ENCODE data around the gene TMEM9.

The TMEM9 gene

DNA sequence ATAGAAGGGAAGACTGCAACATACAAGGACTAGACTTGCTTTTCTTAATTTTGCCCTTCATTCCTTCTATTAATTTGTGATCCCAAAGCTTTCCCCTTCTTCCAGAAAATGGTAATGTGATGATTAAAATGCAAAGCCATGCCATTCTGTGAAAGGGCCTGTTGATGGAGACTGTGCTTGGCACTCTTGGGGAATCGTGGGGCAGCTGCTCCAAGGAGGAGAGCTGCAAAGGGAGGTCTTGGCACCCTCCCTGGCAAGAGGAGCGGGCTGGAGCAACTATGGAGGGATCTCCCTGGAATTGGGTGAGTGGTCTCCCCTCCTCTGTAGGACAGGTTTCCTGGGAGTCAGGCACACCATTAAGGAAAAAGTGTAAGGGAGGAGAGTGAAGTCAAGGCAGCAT lies 58.7 kb downstream of the TMEM9 start:
- TF ChIP-seq TAF1 (IDR thresholded peaks at IDR 0.05; ENCODE audit: low read depth): no peak
- no peak for TF ChIP-seq NFIC (IDR thresholded peaks at IDR 0.05)
- TF ChIP-seq RAD21 (IDR thresholded peaks at IDR 0.05; ENCODE audit: low read depth): no peak
- TF ChIP-seq, protein P1, sequence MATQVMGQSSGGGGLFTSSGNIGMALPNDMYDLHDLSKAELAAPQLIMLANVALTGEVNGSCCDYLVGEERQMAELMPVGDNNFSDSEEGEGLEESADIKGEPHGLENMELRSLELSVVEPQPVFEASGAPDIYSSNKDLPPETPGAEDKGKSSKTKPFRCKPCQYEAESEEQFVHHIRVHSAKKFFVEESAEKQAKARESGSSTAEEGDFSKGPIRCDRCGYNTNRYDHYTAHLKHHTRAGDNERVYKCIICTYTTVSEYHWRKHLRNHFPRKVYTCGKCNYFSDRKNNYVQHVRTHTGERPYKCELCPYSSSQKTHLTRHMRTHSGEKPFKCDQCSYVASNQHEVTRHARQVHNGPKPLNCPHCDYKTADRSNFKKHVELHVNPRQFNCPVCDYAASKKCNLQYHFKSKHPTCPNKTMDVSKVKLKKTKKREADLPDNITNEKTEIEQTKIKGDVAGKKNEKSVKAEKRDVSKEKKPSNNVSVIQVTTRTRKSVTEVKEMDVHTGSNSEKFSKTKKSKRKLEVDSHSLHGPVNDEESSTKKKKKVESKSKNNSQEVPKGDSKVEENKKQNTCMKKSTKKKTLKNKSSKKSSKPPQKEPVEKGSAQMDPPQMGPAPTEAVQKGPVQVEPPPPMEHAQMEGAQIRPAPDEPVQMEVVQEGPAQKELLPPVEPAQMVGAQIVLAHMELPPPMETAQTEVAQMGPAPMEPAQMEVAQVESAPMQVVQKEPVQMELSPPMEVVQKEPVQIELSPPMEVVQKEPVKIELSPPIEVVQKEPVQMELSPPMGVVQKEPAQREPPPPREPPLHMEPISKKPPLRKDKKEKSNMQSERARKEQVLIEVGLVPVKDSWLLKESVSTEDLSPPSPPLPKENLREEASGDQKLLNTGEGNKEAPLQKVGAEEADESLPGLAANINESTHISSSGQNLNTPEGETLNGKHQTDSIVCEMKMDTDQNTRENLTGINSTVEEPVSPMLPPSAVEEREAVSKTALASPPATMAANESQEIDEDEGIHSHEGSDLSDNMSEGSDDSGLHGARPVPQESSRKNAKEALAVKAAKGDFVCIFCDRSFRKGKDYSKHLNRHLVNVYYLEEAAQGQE (IDR thresholded peaks at IDR 0.05; ENCODE audit: low read depth): no peak
- no peak for TF ChIP-seq ZBTB7A (IDR thresholded peaks at IDR 0.05; ENCODE audit: low read depth)
- no peak for TF ChIP-seq EGR1 (IDR thresholded peaks at IDR 0.05)
- TF ChIP-seq EP300 (IDR thresholded peaks at IDR 0.05; ENCODE audit: borderline replicate concordance): no peak
- no peak for TF ChIP-seq CREB1 (IDR thresholded peaks at IDR 0.05; ENCODE audit: low read depth)
- TF ChIP-seq, protein P2, sequence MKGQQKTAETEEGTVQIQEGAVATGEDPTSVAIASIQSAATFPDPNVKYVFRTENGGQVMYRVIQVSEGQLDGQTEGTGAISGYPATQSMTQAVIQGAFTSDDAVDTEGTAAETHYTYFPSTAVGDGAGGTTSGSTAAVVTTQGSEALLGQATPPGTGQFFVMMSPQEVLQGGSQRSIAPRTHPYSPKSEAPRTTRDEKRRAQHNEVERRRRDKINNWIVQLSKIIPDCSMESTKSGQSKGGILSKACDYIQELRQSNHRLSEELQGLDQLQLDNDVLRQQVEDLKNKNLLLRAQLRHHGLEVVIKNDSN (IDR thresholded peaks at IDR 0.05): no peak
- TF ChIP-seq TCF12 (IDR thresholded peaks at IDR 0.05; ENCODE audit: low read depth): no peak
- no peak for TF ChIP-seq TEAD4 (IDR thresholded peaks at IDR 0.05)
- no peak for TF ChIP-seq YY1 (IDR thresholded peaks at IDR 0.05; ENCODE audit: low read depth)
- no peak for TF ChIP-seq FOXM1 (IDR thresholded peaks at IDR 0.05; ENCODE audit: borderline replicate concordance, low read depth)
- TF ChIP-seq CEBPB (IDR thresholded peaks at IDR 0.05): no peak
- TF ChIP-seq, protein P3, sequence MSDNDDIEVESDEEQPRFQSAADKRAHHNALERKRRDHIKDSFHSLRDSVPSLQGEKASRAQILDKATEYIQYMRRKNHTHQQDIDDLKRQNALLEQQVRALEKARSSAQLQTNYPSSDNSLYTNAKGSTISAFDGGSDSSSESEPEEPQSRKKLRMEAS (IDR thresholded peaks at IDR 0.05): no peak

DNA sequence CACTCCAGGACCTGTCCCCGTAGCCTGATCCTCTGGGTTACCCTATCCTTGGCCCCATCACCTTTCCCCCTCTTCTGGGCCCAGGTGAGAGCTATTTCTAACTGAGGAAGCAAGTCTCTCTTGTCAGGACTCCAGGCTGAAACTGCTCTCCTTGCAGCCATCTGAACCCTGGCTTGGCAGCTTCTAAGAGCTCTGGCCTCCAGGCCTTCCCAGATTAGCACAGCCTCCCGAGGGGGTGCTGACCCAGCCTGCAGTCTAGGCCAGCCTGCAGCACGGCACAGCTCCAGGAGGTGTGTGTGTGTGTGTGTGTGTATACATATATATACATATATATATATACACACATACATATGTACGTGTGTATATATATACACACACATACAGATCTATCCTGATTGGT lies 59.4 kb downstream of the TMEM9 start:
- TF ChIP-seq, protein P3 (IDR thresholded peaks at IDR 0.05): no peak
- TF ChIP-seq RAD21 (IDR thresholded peaks at IDR 0.05; ENCODE audit: low read depth) (no peak), ZBTB7A (IDR thresholded peaks at IDR 0.05; ENCODE audit: low read depth) (no peak), NFIC (IDR thresholded peaks at IDR 0.05) (no peak), FOXM1 (IDR thresholded peaks at IDR 0.05; ENCODE audit: borderline replicate concordance, low read depth) (no peak), TEAD4 (IDR thresholded peaks at IDR 0.05) (no peak), EP300 (IDR thresholded peaks at IDR 0.05; ENCODE audit: borderline replicate concordance) (no peak), TCF12 (IDR thresholded peaks at IDR 0.05; ENCODE audit: low read depth) (no peak), CREB1 (IDR thresholded peaks at IDR 0.05; ENCODE audit: low read depth) (no peak), CEBPB (IDR thresholded peaks at IDR 0.05) (no peak), YY1 (IDR thresholded peaks at IDR 0.05; ENCODE audit: low read depth) (no peak)
- TF ChIP-seq, protein P1 (IDR thresholded peaks at IDR 0.05; ENCODE audit: low read depth): no peak

DNA sequence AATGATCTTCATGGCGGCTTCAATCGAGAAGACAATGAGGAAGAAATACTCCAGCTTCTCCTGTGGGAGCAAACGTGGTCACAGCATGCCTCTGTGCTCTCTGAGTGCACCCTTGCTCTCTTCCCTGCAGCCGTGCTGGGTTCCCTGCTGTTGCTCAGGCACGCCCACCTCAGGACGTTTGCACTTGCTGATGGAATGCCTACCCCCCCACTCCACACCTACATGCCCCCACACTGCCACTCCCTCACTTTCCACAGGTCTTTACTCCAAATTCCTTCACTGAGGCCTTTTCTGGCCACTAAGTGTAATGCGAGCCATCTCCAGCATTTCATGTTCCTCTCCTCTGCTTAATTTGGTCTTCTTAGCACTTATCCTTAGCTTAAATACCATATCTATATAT lies 60.3 kb downstream of the TMEM9 start:
- TF ChIP-seq TEAD4 (IDR thresholded peaks at IDR 0.05) (0 out of 2 replicates have a peak, but pooled peaks have one; percentile 24), EGR1 (IDR thresholded peaks at IDR 0.05) (no peak)

DNA sequence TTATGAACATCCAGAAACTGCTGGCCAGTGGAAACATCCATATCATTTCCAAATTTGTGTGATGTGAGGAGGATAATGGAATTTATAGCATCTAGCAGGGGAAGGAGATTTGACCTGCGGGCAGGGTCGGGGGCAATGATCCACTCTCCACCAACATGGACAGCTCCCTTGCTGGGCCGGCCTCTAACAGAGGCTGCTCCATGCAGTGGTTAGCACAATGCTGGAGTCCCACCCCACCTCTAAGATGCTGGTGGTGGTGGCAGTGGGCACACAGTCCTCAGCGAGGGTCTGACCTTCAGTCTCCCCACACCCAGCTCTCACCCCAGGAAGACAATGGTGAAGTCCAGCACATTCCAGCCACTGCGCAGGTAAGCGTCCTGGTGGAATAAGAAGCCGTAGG lies 60.7 kb downstream of the TMEM9 start:
- TF ChIP-seq ZBTB7A (IDR thresholded peaks at IDR 0.05; ENCODE audit: low read depth) (no peak), TCF12 (IDR thresholded peaks at IDR 0.05; ENCODE audit: low read depth) (no peak), NFIC (IDR thresholded peaks at IDR 0.05) (no peak)

DNA sequence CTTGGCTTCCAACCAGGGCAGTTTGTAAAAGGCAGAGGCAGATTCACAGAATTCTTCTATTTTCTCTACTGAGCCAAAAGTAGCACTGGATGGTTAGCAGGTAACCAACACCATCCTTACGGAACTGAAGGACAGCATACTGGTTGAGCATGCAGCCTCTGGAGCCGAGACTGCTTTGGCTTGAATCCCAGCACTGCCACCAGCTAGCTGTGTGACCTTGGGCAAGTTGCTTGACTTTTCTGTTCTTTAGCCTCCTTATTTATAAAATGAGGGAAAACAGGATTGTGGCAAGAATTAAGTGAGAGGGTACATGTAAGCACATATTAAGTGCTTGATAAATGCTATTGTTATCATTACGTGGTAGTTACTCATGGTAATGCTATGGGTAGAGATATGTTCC lies 61.5 kb downstream of the TMEM9 start:
- TF ChIP-seq TEAD4 (IDR thresholded peaks at IDR 0.05) (no peak), EP300 (IDR thresholded peaks at IDR 0.05; ENCODE audit: borderline replicate concordance) (no peak), TCF12 (IDR thresholded peaks at IDR 0.05; ENCODE audit: low read depth) (no peak), YY1 (IDR thresholded peaks at IDR 0.05; ENCODE audit: low read depth) (no peak), EGR1 (IDR thresholded peaks at IDR 0.05) (no peak)

DNA sequence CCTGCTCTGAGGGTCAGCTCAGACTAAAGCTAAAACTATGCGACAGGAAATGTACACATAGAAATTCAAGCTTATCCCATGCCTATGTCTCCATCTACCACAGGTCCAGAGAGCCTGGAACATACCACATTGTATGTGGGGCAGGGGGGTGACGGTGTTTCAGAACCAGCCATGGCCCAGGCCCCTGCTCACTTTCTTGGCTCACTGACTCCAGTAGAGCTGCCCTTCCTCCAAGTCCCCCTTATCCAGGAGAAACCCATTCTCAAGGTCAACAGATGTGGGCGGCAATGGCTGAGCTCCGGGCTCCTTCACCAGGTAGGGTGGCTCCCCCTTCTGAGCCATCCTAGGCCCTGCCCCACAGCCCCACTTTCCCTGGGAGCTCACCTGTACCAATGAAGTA lies 63.0 kb downstream of the TMEM9 start:
- TF ChIP-seq CREB1 (IDR thresholded peaks at IDR 0.05; ENCODE audit: low read depth) (no peak), TCF12 (IDR thresholded peaks at IDR 0.05; ENCODE audit: low read depth) (no peak), EP300 (IDR thresholded peaks at IDR 0.05; ENCODE audit: borderline replicate concordance) (no peak), NFIC (IDR thresholded peaks at IDR 0.05) (no peak), TEAD4 (IDR thresholded peaks at IDR 0.05) (no peak), YY1 (IDR thresholded peaks at IDR 0.05; ENCODE audit: low read depth) (no peak), FOXM1 (IDR thresholded peaks at IDR 0.05; ENCODE audit: borderline replicate concordance, low read depth) (no peak)
- TF ChIP-seq, protein P1 (IDR thresholded peaks at IDR 0.05; ENCODE audit: low read depth): no peak
- TF ChIP-seq, protein P3 (IDR thresholded peaks at IDR 0.05): no peak

Data from Ishikawa (cell line).